ENCODE results near the gene ARHGAP25. TPM values are rescaled to one million over a fixed set of nuclear protein-coding genes. Genes with fewer than 3 reads are reported as not detected.

ARHGAP25 gene
- total RNA-seq, 1 donor from 2014 or later, result 0.08 TPM

GRCh38 chr2:68813596-68813995 is 79.0 kb downstream of the ARHGAP25 start:
- Histone ChIP-seq H3K27me3 (ENCODE audit: control insufficient read depth, insufficient read depth, low read length) (no peaks in the 10 kb centered on the region), H3K36me3 (ENCODE audit: control insufficient read depth, insufficient read depth, low read length) (no peaks in the 10 kb centered on the region), H3K4me3 (ENCODE audit: low read depth, low read length) (no peak overlapping the region)
- TF ChIP-seq CTCF (IDR thresholded peaks at IDR 0.05; ENCODE audit: insufficient read depth, low read length, poor library complexity, severe bottlenecking), result no peak
- no peak for DNase-seq (ENCODE audit: low read depth)

GRCh38 chr2:68817306-68817705 is 82.7 kb downstream of the ARHGAP25 start:
- DNase-seq (ENCODE audit: low read depth), result no peak
- TF ChIP-seq CTCF (IDR thresholded peaks at IDR 0.05; ENCODE audit: insufficient read depth, low read length, poor library complexity, severe bottlenecking), result no peak
- Histone ChIP-seq H3K36me3 (ENCODE audit: control insufficient read depth, insufficient read depth, low read length) (no peaks in the 10 kb centered on the region), H3K4me3 (ENCODE audit: low read depth, low read length) (no peak overlapping the region), H3K27me3 (ENCODE audit: control insufficient read depth, insufficient read depth, low read length) (no peaks in the 10 kb centered on the region)

- DNase-seq (ENCODE audit: low read depth), result no peak
- Histone ChIP-seq H3K27me3 (ENCODE audit: control insufficient read depth, insufficient read depth, low read length) (no peaks in the 10 kb centered on the region), H3K4me3 (ENCODE audit: low read depth, low read length) (no peak overlapping the region), H3K36me3 (ENCODE audit: control insufficient read depth, insufficient read depth, low read length) (no peaks in the 10 kb centered on the region)
- no peak for TF ChIP-seq CTCF (IDR thresholded peaks at IDR 0.05; ENCODE audit: insufficient read depth, low read length, poor library complexity, severe bottlenecking)
Observed at GRCh38 chr2:68819556-68819955, 84.9 kb downstream of the ARHGAP25 start.

GRCh38 chr2:68822207-68822872 is 87.7 kb downstream of the ARHGAP25 start:
- Histone ChIP-seq H3K36me3 (ENCODE audit: control insufficient read depth, insufficient read depth, low read length) (no peaks in the 10 kb centered on the region), H3K27me3 (ENCODE audit: control insufficient read depth, insufficient read depth, low read length) (no peaks in the 10 kb centered on the region), H3K4me3 (ENCODE audit: low read depth, low read length) (no peak overlapping the region)
- DNase-seq (ENCODE audit: low read depth), result no peak
- TF ChIP-seq CTCF (IDR thresholded peaks at IDR 0.05; ENCODE audit: insufficient read depth, low read length, poor library complexity, severe bottlenecking), result no peak

- Histone ChIP-seq H3K36me3 (ENCODE audit: control insufficient read depth, insufficient read depth, low read length) (no peaks in the 10 kb centered on the region), H3K27me3 (ENCODE audit: control insufficient read depth, insufficient read depth, low read length) (no peaks in the 10 kb centered on the region), H3K4me3 (ENCODE audit: low read depth, low read length) (no peak overlapping the region)
- no peak for DNase-seq (ENCODE audit: low read depth)
- no peak for TF ChIP-seq CTCF (IDR thresholded peaks at IDR 0.05; ENCODE audit: insufficient read depth, low read length, poor library complexity, severe bottlenecking)
Observed at GRCh38 chr2:68824831-68825230, 90.2 kb downstream of the ARHGAP25 start.

GRCh38 chr2:68825866-68826265 is 91.3 kb downstream of the ARHGAP25 start:
- Histone ChIP-seq H3K4me3 (ENCODE audit: low read depth, low read length) (no peak overlapping the region), H3K36me3 (ENCODE audit: control insufficient read depth, insufficient read depth, low read length) (no peaks in the 10 kb centered on the region), H3K27me3 (ENCODE audit: control insufficient read depth, insufficient read depth, low read length) (no peaks in the 10 kb centered on the region)
- TF ChIP-seq CTCF (IDR thresholded peaks at IDR 0.05; ENCODE audit: insufficient read depth, low read length, poor library complexity, severe bottlenecking), result no peak
- no peak for DNase-seq (ENCODE audit: low read depth)
